Neural progenitor cell (in vitro differentiated cells): ENCODE measurements around the gene SLCO2B1.

Experiments used
- CTCF ChIP-seq: fragments of 200-600 bp; sonication (generic); IDR thresholded peaks from 2 replicates; pipeline ENCODE4 v1.5.1; 2017; ENCODE audit warnings: antibody characterized with exemption, mild to moderate bottlenecking
- EZH2 ChIP-seq: fragments of 200-600 bp; sonication (generic); IDR thresholded peaks from 2 replicates; pipeline ENCODE4 v1.6.1; 2017; ENCODE audit warnings: antibody characterized with exemption, mild to moderate bottlenecking, moderate library complexity
- EZH2phosphoT487 ChIP-seq: fragments of 200-600 bp; sonication (generic); IDR thresholded peaks from 2 replicates; pipeline ENCODE4 v1.6.1; 2017; ENCODE audit warnings: antibody characterized with exemption

GRCh38 chr11:75135651-75136050, 15.3 kb upstream of the SLCO2B1 start:
- TF ChIP-seq CTCF (no peak), EZH2 (no peak), EZH2phosphoT487 (no peak)
